C1 segment of cervical spinal cord (tissue), 14 donors: ENCODE measurements around the gene ZNF3.

Source experiments
- DNase-seq, 14 donors: peaks; one replicate each; lab custom pipeline; 2025; lab: John Stamatoyannopoulos, UW

Gene ZNF3

DNA sequence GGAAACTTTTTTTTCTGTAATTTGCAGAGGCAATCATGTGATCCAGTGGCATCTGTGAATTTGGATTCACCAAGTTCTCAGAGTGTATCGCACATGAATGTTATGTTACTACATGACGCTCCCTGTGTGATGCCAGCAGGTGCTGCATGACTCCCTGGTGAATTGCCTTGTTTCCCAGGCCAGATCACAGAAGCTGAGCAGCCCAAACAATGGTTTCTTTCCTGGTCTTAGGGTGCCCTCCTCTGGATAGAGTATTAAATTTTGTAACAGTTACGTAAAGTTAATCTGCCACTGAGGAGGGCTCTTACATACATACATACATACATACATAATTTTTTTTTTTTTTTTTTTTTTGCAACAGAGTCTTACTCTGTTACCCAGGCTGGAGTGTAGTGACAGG is 28.3 kb downstream of the ZNF3 start:
- peak in 13 of 14 donors; percentile 1 to 54 (median 29) for DNase-seq

DNA sequence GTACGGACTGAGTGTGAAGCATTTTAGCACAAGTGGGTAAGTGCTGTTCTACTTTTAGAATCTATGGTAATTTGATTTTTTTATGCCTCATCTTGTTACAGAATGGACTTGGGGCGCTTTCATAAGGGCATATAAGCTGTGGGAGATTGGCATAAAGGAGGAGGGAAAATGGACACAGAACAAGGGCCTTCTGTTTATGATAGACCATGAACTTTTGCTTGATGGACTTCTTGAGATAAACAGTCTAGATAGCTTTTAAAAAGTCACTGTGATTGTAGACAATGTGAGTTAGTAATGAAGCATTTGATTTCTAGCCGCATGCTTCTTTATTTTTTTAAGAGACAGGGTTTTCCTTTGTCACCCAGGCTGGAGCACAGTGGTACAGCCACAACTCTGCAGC is 29.9 kb downstream of the ZNF3 start:
- no peak for DNase-seq

DNA sequence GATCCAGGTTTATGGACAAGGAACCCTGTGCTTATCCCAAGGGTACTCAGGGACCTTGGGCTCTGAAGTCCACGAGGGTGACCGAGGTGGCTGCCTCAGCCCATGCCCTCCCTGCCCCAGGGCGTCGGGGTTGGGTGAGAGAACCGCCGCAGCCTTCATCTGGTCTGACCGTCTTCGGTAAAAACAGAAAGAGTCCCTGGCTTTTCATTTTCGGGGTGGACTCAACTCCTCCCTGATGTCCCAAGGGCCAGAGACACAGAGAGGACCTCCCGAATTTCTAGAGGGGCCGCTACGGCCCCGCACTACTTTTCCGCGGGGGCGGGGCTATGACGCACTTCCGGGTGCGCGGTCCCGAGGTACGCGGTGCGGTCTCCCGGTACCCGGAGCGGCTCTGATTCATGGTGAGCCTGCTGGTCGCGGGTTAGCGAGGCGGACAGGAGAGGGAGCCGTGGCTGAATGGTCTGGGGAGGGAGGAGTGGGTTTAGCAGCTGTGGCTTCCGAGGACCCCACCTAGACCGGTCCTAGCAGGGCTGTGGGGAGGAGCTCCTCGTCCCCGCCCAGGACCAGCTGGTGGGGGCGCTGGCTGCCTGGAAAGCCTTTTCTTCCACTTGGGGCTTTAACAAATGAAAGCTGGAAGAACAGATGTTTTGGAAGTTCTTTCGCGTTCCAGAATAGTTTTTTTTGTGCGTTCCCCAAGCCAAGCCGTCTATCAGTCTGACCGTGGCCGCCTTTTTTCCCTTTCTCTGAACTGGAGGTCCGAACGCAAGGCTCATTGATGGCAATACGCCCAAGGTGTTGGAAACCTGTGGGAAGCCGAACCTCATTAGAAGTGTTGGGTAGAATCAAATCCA is 31.9 kb downstream of the ZNF3 start, which contains the start of gene ZSCAN21:
ZSCAN21 (plus strand) TSS at position 334 of the 851 bp plus-strand sequence. CDS start 7,233 bp downstream, outside the sequence.
- peak; percentile 19 to 87 (median 80) for DNase-seq

DNA sequence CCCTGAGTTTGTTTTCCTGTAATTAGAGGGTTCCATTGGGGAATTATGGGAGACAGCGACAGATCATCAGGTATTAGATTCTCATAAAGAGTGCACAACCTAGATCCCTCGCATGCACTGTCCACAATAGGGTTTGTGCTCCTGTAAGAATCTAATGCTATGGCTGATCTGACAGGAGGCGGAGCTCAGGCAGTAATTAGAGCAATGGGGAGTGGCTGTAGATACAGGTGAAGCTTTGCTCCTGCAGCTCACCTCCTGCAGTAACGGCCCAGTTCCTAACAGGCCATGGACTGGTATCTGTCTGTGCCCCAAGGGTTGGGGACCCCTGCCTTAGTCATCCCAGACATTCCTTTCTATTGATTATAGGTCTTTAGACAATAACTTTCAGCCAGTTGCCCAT is 32.8 kb downstream of the ZNF3 start:
- no peak for DNase-seq

- DNase-seq, result no peak
Measured at GRCh38 chr7:100044718-100045117, 36.8 kb downstream of the ZNF3 start.

- DNase-seq, result no peak
Measured at GRCh38 chr7:100040575-100040974, 40.9 kb downstream of the ZNF3 start.

- no peak for DNase-seq
Measured at GRCh38 chr7:100038326-100038725, 43.2 kb downstream of the ZNF3 start.

- no peak for DNase-seq
Measured at GRCh38 chr7:100035876-100036275, 45.6 kb downstream of the ZNF3 start.

DNA sequence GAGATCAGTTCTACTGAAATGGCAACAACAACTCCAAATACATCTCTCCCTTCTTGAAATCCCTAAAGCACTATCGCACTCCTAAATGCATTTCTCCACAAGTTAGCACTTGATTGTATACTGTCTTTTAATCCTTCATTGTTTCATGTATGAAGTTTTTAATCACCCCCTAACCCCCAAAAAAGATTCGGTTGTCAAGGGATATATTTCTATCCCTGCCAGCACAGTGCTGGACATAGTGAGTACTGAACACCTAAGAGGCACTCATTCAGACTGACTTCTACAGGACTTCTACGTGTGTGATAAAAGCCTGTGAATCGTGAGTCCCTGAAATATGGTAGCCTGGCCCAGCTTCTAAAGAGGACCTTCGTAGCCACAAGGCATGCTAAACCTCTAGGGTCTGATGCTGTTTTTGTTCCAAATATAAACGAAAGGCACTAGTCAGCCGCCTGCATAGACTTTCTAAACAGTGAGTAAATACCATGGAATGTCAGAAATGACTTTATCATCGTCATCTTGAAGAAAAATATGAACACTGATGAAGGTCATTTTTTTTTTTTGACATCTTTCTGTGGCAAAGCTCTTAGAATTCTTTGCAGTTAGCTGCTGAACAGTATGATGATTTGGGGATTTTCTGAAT is 46.5 kb downstream of the ZNF3 start:
- DNase-seq, result no peak

DNA sequence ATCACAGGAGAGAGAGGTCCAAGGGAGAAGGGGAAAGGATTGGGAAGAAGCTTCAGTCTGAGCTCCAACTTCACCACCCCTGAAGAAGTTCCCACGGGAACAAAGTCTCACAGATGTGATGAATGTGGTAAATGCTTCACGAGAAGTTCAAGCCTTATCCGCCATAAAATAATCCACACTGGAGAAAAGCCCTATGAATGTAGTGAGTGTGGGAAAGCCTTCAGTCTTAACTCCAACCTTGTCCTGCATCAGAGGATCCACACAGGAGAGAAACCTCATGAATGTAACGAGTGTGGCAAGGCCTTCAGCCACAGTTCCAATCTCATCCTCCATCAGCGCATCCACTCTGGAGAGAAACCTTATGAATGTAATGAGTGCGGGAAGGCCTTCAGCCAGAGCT is 48.0 kb downstream of the ZNF3 start:
- no peak for DNase-seq

GRCh38 chr7:100029596-100029995 is 51.9 kb downstream of the ZNF3 start:
- no peak for DNase-seq

- DNase-seq, result no peak
Measured at GRCh38 chr7:100027197-100027596, 54.3 kb downstream of the ZNF3 start.

DNA sequence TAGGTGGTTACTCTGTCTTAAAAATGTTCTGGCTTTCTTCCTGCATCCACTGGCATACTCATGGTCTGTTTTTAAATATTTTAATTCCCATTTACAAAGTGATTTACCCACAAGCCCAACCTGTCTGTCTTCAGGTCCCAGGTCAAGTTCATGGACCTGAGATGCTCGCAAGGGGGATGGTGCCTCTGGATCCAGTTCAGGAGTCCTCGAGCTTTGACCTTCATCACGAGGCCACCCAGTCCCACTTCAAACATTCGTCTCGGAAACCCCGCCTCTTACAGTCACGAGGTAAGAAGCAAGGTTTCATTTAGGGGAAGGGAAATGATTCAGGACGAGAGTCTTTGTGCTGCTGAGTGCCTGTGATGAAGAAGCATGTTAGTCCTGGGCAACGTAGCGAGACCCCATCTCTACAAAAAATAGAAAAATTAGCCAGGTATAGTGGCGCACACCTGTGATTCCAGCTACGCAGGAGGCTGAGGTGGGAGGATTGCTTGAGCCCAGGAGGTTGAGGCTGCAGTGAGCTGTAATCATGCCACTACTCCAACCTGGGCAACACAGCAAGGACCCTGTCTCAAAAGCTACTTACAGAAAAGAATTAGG is 57.4 kb downstream of the ZNF3 start:
- DNase-seq, result no peak

- no peak for DNase-seq
Measured at GRCh38 chr7:100023526-100023925, 58.0 kb downstream of the ZNF3 start.

DNA sequence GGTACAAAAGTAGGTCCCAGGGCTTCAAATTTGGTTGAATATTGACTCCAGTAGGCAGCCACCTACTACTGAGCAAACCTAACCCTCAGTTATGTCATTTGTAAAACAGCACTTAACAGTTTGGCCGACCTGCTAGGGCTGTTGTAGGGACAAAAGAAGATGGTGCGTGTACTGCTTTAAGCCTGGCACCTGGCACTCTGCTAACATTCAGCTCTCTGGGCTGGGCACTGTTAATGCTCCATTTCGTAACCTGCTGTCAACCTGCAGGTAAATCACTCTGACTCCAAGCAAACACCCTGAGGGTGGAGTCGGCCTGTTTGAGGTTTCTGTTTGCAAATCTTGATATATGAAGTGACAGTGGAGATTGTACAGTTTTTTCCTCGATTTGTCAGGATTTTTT is 58.9 kb downstream of the ZNF3 start:
- DNase-seq, result no peak

DNA sequence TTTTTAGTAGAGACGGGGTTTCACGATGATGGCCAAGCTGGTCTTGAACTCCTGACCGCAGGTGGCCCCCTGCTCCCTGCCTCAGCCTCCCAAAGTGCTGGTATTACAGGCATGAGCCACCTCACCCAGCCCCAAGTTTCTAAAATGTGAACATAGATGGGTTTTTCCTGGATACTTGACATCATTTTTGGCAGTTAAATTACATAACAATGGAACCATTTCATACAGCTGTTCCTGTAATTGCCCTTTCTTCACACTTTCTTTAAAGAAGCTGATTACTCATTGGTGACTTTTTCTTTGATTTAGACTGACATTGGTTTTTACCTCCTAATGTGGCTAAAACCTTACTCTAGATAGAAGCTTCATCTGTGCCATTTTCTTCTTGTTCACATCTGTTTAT is 60.2 kb downstream of the ZNF3 start:
- no peak for DNase-seq
